Mucosa of descending colon (tissue), 3 donors: ENCODE results near the gene PLK5. TPM values are rescaled to one million over a fixed set of nuclear protein-coding genes. Genes with fewer than 3 reads are reported as not detected.

Source experiments
- ATAC-seq: fragments of 200-7000 bp; cut with Tn5 transposase; one replicate; pipeline ENCODE4 v1.9.1; 2020; ENCODE audit warnings: mild to moderate bottlenecking, moderate library complexity
- DNase-seq, 3 donors: peaks; one replicate each; pipeline ENCODE4 v3.0.0-alpha.2; 2020
- H3K36me3 ChIP-seq: fragments of 200-600 bp; one replicate; pipeline ENCODE4 v1.8.0; 2021; ENCODE audit warnings: low read depth, mild to moderate bottlenecking
- H3K4me1 ChIP-seq: fragments of 200-600 bp; one replicate; pipeline ENCODE4 v1.8.0; 2021; ENCODE audit warnings: low read depth, mild to moderate bottlenecking
- H3K4me3 ChIP-seq: fragments of 200-600 bp; one replicate; pipeline ENCODE4 v1.8.0; 2021; ENCODE audit warnings: mild to moderate bottlenecking
- H3K9me3 ChIP-seq: fragments of 200-600 bp; one replicate; pipeline ENCODE4 v1.8.0; 2021; ENCODE audit warnings: mild to moderate bottlenecking
- CTCF ChIP-seq: fragments of 200-600 bp; IDR thresholded peaks from one replicate; pipeline ENCODE4 v1.8.0; 2022; ENCODE audit warnings: antibody characterized with exemption, mild to moderate bottlenecking
- intact Hi-C, 2 donors: fragments of 100-400 bp; cut with DNase I in 1 of 2; cut with micrococcal nuclease in 1 of 2; formaldehyde crosslinking; loops; one replicate each; pipeline versions ENCODE4 v1.11.0 to v1.11.1; 2022; cut with DNase I, micrococcal nuclease
- total RNA-seq, 3 donors: library from RNA; stranded (reverse); fragmentation: NEBNext Ultra II Directional in 2 of 3; extraction: Animal tissue kit (Norgen Biotek cat#: 25700) in 2 of 3; gene quantifications; one replicate each; pipeline versions ENCODE4 v1.2.1 to v1.2.4, GENCODE V29; 2021 to 2023
- donor health status: DM: no; HTN: no; CAD: no; lungs with moderate emphysema.
- donor health status: DM: no; HTN: no; CAD: no.
- donor health status: DM: no; HTN: yes; CAD: no.

Gene PLK5
- total RNA-seq, 3 donors from 2014 or later = 0.16 TPM; not detected in 2

- H3K4me3 ChIP-seq = no peak overlapping the region
- intact Hi-C loops = no loop called here
- TF ChIP-seq CTCF = no peak
- H3K4me1 ChIP-seq = no peaks in the 10 kb centered on the region
- no peaks in the 10 kb centered on the region for H3K9me3 ChIP-seq
- no peaks in the 10 kb centered on the region for H3K36me3 ChIP-seq
- no peak for DNase-seq
- no peak for ATAC-seq
Measured at GRCh38 chr19:1540365-1540925, 16.6 kb downstream of the PLK5 start.

GRCh38 chr19:1549332-1549945, 25.6 kb downstream of the PLK5 start:
- Histone ChIP-seq H3K4me3 (no peak overlapping the region), H3K4me1 (no peaks in the 10 kb centered on the region), H3K9me3 (no peaks in the 10 kb centered on the region), H3K36me3 (no peaks in the 10 kb centered on the region)
- ATAC-seq (no peak), DNase-seq (no peak)
- no peak for TF ChIP-seq CTCF
- intact Hi-C loops = no loop called here

- no peaks in the 10 kb centered on the region for H3K4me1 ChIP-seq
- no peak for TF ChIP-seq CTCF
- DNase-seq (no peak), ATAC-seq (no peak)
- H3K9me3 ChIP-seq = no peaks in the 10 kb centered on the region
- intact Hi-C loops = no loop called here
- no peaks in the 10 kb centered on the region for H3K36me3 ChIP-seq
- no peak overlapping the region for H3K4me3 ChIP-seq
Measured at GRCh38 chr19:1551068-1552040, 27.5 kb downstream of the PLK5 start.

- Histone ChIP-seq H3K4me3 (no peak overlapping the region), H3K36me3 (no peaks in the 10 kb centered on the region), H3K9me3 (no peaks in the 10 kb centered on the region), H3K4me1 (no peaks in the 10 kb centered on the region)
- ATAC-seq (no peak), DNase-seq (no peak)
- TF ChIP-seq CTCF = no peak
- intact Hi-C loops = no loop called here
Measured at GRCh38 chr19:1553415-1553814, 29.5 kb downstream of the PLK5 start.

GRCh38 chr19:1554968-1555367, 31.1 kb downstream of the PLK5 start:
- H3K36me3 ChIP-seq = no peaks in the 10 kb centered on the region
- H3K9me3 ChIP-seq = no peaks in the 10 kb centered on the region
- DNase-seq (no peak), ATAC-seq (no peak)
- intact Hi-C loops = no loop called here
- TF ChIP-seq CTCF = no peak
- no peak overlapping the region for H3K4me3 ChIP-seq
- no peaks in the 10 kb centered on the region for H3K4me1 ChIP-seq
